HCT116 (cell line): ENCODE data around the gene STXBP3. TPM values are rescaled to one million over a fixed set of nuclear protein-coding genes. Genes with fewer than 3 reads are reported as not detected.

Source experiments
- ATAC-seq: fragments of 200-7000 bp; cut with Tn5 transposase; 2 replicates; pipeline ENCODE4 v1.9.1; 2020; ENCODE audit warnings: mild to moderate bottlenecking, moderate library complexity
- BruUV-seq: library from RNA; stranded (reverse); fragments of 400-500 nt; replicated peaks from 2 replicates; lab custom pipeline; 2021; lab: Mats Ljungman, UMichigan
- CTCF ChIA-PET: fragments of 300-600 bp; sonication (Branson Sonifier 250); formaldehyde crosslinking; loops from one replicate; lab custom pipeline; 2021; ENCODE audit warnings: antibody characterized with exemption; lab: Charles Lee
- POLR2A ChIA-PET: fragments of 300-600, 350-600 bp; sonication (Branson Sonifier 250); formaldehyde crosslinking; loops from one replicate; lab custom pipeline; 2021; ENCODE audit warnings: antibody characterized with exemption; lab: Charles Lee
- RAD21 ChIA-PET, 2 experiments: fragments of 300-600 bp; sonication (Branson Sonifier 250); formaldehyde crosslinking; loops; one replicate each; lab custom pipeline; 2023; ENCODE audit warnings: low total read pairs in 2 of 2; ENCODE audit not compliant: uncharacterized antibody in 2 of 2, unreplicated experiment in 2 of 2, low non-redundant PET in 1 of 2; lab: Charles Lee
- DNase-seq: peaks from one replicate; pipeline ENCODE4 v3.0.0-alpha.2; 2010; ENCODE audit warnings: low read depth, low spot score
- H2AFZ ChIP-seq: fragments of 200-600 bp; shearing (Covaris generic), sonication (generic); 2 replicates; pipeline ENCODE4 v1.6.1; 2017; ENCODE audit warnings: low read depth, mixed run types, mixed read lengths, antibody characterized with exemption, low read length; ENCODE audit not compliant: poor library complexity, severe bottlenecking
- H3K27ac ChIP-seq: 2 replicates; pipeline ENCODE4 v1.5.1; 2012; ENCODE audit warnings: low read depth, low read length
- H3K27me3 ChIP-seq: fragments of 200-600 bp; sonication (generic); 2 replicates; pipeline ENCODE4 v1.6.1; 2016; ENCODE audit warnings: mixed run types, low read length, mixed read lengths; ENCODE audit not compliant: insufficient read depth
- H3K36me3 ChIP-seq, 2 experiments: fragments of 200-500 bp in 1 of 2; fragments of 200-600 bp in 1 of 2; sonication (Bioruptor generic) in 1 of 2; sonication (generic) in 1 of 2; 2 replicates each; pipeline versions ENCODE4 v1.5.1 to v1.6.1; 2014 to 2016; ENCODE audit warnings: low read length in 2 of 2, inconsistent platforms in 1 of 2, mixed read lengths in 1 of 2, mixed run types in 1 of 2; ENCODE audit not compliant: insufficient read depth in 2 of 2, control insufficient read depth in 1 of 2
- H3K4me1 ChIP-seq, 2 experiments: fragments of 200-600 bp in 1 of 2; sonication (generic) in 1 of 2; 2 replicates each; pipeline versions ENCODE4 v1.5.1 to v1.6.1; 2012 to 2017; ENCODE audit warnings: low read length in 2 of 2, inconsistent platforms in 1 of 2, mild to moderate bottlenecking in 1 of 2, mixed read lengths in 1 of 2, mixed run types in 1 of 2, moderate library complexity in 1 of 2; ENCODE audit not compliant: insufficient read depth in 2 of 2, control insufficient read depth in 1 of 2
- H3K4me2 ChIP-seq: fragments of 200-600 bp; sonication (generic); 2 replicates; pipeline ENCODE4 v1.6.1; 2017; ENCODE audit warnings: mixed run types, low read length, mixed read lengths
- H3K4me3 ChIP-seq, 2 experiments: fragments of 200-600 bp in 1 of 2; sonication (generic) in 1 of 2; replicated peaks in 1 of 2; 2 replicates each; pipeline ENCODE4 v1.5.1; 2011 to 2016; ENCODE audit warnings: low read length in 2 of 2, control low read depth in 1 of 2, low read depth in 1 of 2, mild to moderate bottlenecking in 1 of 2, mixed read lengths in 1 of 2, mixed run types in 1 of 2
- H3K79me2 ChIP-seq: fragments of 200-600 bp; sonication (generic); 2 replicates; pipeline ENCODE4 v1.6.1; 2017; ENCODE audit warnings: mild to moderate bottlenecking, mixed run types, low read length, moderate library complexity, mixed read lengths; ENCODE audit not compliant: insufficient read depth
- H3K9ac ChIP-seq: fragments of 200-600 bp; sonication (generic); 2 replicates; pipeline ENCODE4 v1.6.1; 2016; ENCODE audit warnings: low read length, mixed read lengths
- H3K9me2 ChIP-seq: fragments of 200-600 bp; sonication (generic), shearing (Covaris generic); 2 replicates; pipeline ENCODE4 v1.6.1; 2017; ENCODE audit warnings: mixed run types, mild to moderate bottlenecking, moderate library complexity; ENCODE audit not compliant: insufficient read depth
- H3K9me3 ChIP-seq, 2 experiments: fragments of 200-500 bp in 1 of 2; fragments of 200-600 bp in 1 of 2; sonication (Bioruptor generic) in 1 of 2; sonication (generic) in 1 of 2; 2 replicates each; pipeline ENCODE4 v1.6.1; 2014 to 2017; ENCODE audit warnings: low read length in 2 of 2, mixed read lengths in 2 of 2, inconsistent platforms in 1 of 2, low read depth in 1 of 2, mild to moderate bottlenecking in 1 of 2, mixed run types in 1 of 2, moderate library complexity in 1 of 2; ENCODE audit not compliant: control insufficient read depth in 1 of 2, insufficient read depth in 1 of 2
- H4K20me1 ChIP-seq: fragments of 200-600 bp; sonication (generic), shearing (Covaris generic); 2 replicates; pipeline ENCODE4 v1.6.1; 2017; ENCODE audit warnings: mixed run types, mild to moderate bottlenecking, moderate library complexity; ENCODE audit not compliant: insufficient read depth
- ELF1 ChIP-seq: IDR thresholded peaks from 2 replicates; pipeline ENCODE4 v1.6.1; 2012; ENCODE audit warnings: low read depth, borderline replicate concordance
- EZH2phosphoT487 ChIP-seq: fragments of 200-600 bp; IDR thresholded peaks from 2 replicates; pipeline ENCODE4 v1.6.1; 2018; ENCODE audit warnings: antibody characterized with exemption, borderline replicate concordance
- JUND ChIP-seq: IDR thresholded peaks from 2 replicates; pipeline ENCODE4 v1.6.1; 2012
- RAD21 ChIP-seq: IDR thresholded peaks from 2 replicates; pipeline ENCODE4 v1.6.1; 2012; ENCODE audit warnings: low read depth, mild to moderate bottlenecking
- SP1 ChIP-seq: IDR thresholded peaks from 2 replicates; pipeline ENCODE4 v1.6.1; 2012; ENCODE audit warnings: low read depth
- ZFX ChIP-seq: fragments of 450-650 bp; IDR thresholded peaks from 2 replicates; pipeline ENCODE4 v1.6.1; 2017
- intact Hi-C: fragments of 100-400 bp; cut with micrococcal nuclease; formaldehyde crosslinking; loops from 2 replicates; pipeline ENCODE4 v1.10.0; 2022
- total RNA-seq: library from RNA; stranded (reverse); gene quantifications from one replicate; pipeline ENCODE4 v1.2.1, GENCODE V29; 2021; ENCODE audit not compliant: unreplicated experiment
- TF ChIP-seq, protein P1 (sequence below), 3 experiments: fragments of 200-600 bp in 1 of 3; sonication (generic) in 1 of 3; IDR thresholded peaks in 2 of 3; conservative IDR thresholded peaks in 1 of 3; 2 replicates each; pipeline ENCODE4 v1.5.1; 2012 to 2017; ENCODE audit warnings: low read depth in 2 of 3, low read length in 2 of 3, antibody characterized with exemption in 1 of 3, borderline replicate concordance in 1 of 3, control low read depth in 1 of 3, mild to moderate bottlenecking in 1 of 3, mixed read lengths in 1 of 3, mixed run types in 1 of 3, moderate library complexity in 1 of 3; ENCODE audit not compliant: insufficient read depth in 1 of 3
- TF ChIP-seq, protein P2 (sequence below): IDR thresholded peaks from 2 replicates; pipeline ENCODE4 v1.6.1; 2011; ENCODE audit warnings: mild to moderate bottlenecking, low read length, moderate library complexity; ENCODE audit not compliant: insufficient replicate concordance; ENCODE audit errors: extremely low read depth

Gene STXBP3
- total RNA-seq, 1 experiment from 2014 or later, result 22.6 TPM

DNA sequence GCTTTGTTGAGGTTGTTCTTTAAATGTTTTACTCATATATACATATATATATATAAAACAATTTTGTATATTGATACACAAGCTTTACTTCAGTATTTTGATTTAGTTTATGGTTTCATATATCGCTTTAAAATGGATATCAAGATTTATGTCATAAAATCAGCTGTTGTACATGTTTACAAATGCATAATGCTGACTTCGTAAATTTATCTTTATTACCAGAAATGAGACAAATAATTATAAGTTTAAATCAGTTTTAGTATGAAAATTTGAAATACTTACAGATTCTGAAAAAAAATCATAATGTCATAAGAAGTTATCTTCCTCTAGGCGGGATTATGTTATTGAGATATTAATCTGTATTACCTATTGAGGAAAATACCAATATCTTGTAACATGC is 6.9 kb downstream of the STXBP3 start:
- ChIA-PET RAD21 (no interaction called here), POLR2A (no interaction called here), CTCF (no interaction called here)
- no peak overlapping the region for H3K4me2 ChIP-seq
- H3K79me2 ChIP-seq, result peaks cover 6% of the 10 kb centered on the region; the same call in 1 of the 2 replicates
- no peak overlapping the region for H2AFZ ChIP-seq
- no peak for TF ChIP-seq ZFX
- TF ChIP-seq SP1, result no peak
- TF ChIP-seq JUND, result no peak
- TF ChIP-seq, protein P1, sequence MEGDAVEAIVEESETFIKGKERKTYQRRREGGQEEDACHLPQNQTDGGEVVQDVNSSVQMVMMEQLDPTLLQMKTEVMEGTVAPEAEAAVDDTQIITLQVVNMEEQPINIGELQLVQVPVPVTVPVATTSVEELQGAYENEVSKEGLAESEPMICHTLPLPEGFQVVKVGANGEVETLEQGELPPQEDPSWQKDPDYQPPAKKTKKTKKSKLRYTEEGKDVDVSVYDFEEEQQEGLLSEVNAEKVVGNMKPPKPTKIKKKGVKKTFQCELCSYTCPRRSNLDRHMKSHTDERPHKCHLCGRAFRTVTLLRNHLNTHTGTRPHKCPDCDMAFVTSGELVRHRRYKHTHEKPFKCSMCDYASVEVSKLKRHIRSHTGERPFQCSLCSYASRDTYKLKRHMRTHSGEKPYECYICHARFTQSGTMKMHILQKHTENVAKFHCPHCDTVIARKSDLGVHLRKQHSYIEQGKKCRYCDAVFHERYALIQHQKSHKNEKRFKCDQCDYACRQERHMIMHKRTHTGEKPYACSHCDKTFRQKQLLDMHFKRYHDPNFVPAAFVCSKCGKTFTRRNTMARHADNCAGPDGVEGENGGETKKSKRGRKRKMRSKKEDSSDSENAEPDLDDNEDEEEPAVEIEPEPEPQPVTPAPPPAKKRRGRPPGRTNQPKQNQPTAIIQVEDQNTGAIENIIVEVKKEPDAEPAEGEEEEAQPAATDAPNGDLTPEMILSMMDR (IDR thresholded peaks at IDR 0.05 in 2 of 3, conservative IDR thresholded peaks at IDR 0.05 in 1 of 3; ENCODE audit: borderline replicate concordance in 1 of 3, insufficient read depth in 1 of 3, low read depth in 2 of 3, low read length in 2 of 3), result no peak
- TF ChIP-seq ELF1, result no peak
- TF ChIP-seq, protein P2, sequence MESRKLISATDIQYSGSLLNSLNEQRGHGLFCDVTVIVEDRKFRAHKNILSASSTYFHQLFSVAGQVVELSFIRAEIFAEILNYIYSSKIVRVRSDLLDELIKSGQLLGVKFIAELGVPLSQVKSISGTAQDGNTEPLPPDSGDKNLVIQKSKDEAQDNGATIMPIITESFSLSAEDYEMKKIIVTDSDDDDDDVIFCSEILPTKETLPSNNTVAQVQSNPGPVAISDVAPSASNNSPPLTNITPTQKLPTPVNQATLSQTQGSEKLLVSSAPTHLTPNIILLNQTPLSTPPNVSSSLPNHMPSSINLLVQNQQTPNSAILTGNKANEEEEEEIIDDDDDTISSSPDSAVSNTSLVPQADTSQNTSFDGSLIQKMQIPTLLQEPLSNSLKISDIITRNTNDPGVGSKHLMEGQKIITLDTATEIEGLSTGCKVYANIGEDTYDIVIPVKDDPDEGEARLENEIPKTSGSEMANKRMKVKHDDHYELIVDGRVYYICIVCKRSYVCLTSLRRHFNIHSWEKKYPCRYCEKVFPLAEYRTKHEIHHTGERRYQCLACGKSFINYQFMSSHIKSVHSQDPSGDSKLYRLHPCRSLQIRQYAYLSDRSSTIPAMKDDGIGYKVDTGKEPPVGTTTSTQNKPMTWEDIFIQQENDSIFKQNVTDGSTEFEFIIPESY, result no peak
- no peak for TF ChIP-seq EZH2phosphoT487
- no peak for TF ChIP-seq RAD21
- no peak overlapping the region for H3K4me3 ChIP-seq
- H3K9me2 ChIP-seq, result no peaks in the 10 kb centered on the region
- H3K9ac ChIP-seq, result no peak overlapping the region
- H3K36me3 ChIP-seq, result peaks cover 7 to 8% of the 10 kb centered on the region in 2 experiments; a peak in 2 of 4 replicates
- no peak overlapping the region for H3K27ac ChIP-seq
- DNase-seq, result no peak
- no peaks in the 10 kb centered on the region for H3K9me3 ChIP-seq
- H3K27me3 ChIP-seq, result no peaks in the 10 kb centered on the region
- no peaks in the 10 kb centered on the region for H4K20me1 ChIP-seq
- no peak for ATAC-seq
- no TSS peak for BruUV-seq
- intact Hi-C loops, result no loop called here
- no peaks in the 10 kb centered on the region for H3K4me1 ChIP-seq
